LNCAP (cell line): Measurements from ENCODE around the gene TNFRSF1A.

Source experiments
- CTCF ChIP-seq: fragments of 450-650 bp; IDR thresholded peaks from 2 replicates; pipeline ENCODE4 v1.5.1; 2017; ENCODE audit warnings: mild to moderate bottlenecking

The TNFRSF1A gene

DNA sequence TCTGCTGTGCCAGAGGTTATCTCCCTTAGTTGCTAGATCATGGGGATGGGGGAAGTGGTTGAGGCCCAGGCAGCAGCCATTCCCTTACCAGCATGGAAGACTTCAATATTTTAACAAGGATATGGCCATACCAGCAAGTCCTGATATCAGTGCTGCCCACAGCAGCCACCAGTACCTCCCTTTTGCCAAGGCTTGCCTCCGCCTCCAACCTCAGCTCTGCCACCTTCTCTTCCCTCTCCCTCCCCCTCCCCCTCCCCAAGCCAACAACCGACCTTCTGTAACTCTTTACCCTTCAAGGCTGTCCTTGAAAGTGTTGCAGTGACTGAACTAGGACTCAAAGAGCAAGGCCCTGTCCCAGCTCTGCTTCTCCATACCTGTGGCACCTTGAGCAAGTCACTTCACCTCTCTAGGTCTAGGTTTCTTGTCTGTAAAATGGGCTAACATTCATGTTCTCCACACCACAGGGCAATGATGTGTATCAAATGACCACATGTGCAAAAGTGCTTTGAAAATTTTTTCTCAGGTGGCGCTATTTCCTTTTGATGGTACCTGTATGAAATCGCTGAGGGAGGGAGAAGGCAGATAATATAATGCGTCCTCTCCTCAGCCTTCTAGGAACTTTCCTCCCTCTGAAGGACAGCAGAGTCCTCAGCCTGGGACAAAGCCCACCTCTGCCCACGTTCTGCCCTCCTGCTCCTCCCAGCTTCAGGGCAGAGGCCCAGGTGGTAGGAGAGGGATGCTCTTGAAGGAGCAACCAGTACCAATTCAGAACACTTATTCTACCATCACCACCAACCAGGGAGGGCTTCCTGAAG, 16.7 kb downstream of the TNFRSF1A start:
- no peak for TF ChIP-seq CTCF

DNA sequence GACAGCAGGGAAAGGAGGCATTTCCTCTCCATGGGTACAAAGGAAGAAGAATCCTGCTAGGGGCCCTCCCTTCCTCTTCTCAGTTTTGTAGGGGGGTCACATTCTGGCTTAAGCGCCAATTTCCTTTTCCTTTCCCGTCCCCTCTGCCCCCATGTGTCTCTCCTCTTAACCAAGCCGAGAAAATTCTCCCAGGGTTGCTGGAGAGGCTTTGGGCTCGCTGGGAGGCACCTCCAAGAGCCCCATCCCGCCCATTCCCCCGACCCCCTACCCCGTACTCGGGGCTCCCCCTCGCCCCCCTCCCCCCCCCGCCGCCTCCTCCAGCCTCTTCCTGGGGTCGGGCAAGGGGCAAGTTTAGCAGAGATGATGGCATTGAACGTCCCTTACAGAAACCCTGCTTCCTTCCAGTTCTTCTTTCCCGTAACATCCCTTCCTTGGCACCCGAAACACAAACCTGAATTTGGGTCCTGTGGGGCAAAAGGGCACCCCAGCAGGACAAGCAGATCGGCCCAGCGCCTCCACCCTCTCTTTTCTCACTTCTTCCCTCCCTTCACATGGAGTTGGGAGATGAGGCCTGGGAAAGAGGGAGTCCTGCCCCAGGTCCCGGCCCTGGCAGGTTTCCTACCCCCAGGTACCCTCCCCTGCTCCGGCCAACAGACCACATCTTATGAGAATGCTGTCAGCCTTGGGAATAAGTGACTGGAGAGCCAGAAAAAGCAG, 17.7 kb downstream of the TNFRSF1A start:
- TF ChIP-seq CTCF, result no peak

GRCh38 chr12:6323340-6323994, 18.4 kb downstream of the TNFRSF1A start:
- TF ChIP-seq CTCF, result peak; percentile 63

- TF ChIP-seq CTCF, result no peak
Measured at GRCh38 chr12:6322969-6323339, 18.9 kb downstream of the TNFRSF1A start.

DNA sequence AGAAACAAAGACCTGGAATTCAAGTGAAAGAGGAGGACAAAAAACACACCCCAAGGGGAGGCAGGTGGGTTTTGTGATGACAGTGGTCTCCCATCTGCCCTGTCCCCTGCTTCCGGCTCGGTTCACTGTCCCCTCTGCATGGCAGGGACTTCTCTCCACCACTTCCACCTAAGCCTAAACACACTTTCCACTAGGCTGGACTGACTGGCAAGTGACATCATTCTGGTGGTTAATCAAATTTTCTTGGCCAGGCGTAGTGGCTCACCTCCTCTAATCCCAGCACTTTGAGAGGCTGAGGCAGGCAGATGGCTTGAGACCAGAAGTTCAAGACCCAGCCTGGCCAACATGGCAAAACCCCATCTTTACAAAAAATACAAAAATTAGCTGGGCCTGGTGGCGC, 19.5 kb downstream of the TNFRSF1A start:
- no peak for TF ChIP-seq CTCF

- no peak for TF ChIP-seq CTCF
Measured at GRCh38 chr12:6321905-6322304, 20.0 kb downstream of the TNFRSF1A start.

- no peak for TF ChIP-seq CTCF
Measured at GRCh38 chr12:6319446-6319845, 22.4 kb downstream of the TNFRSF1A start.
